K562 (cell line): Measurements from ENCODE around the gene LBHD1. TPM values are rescaled to one million over a fixed set of nuclear protein-coding genes. Genes with fewer than 3 reads are reported as not detected.

Experiments
- BACH1 ChIP-seq: fragments of 200-800 bp; sonication (Bioruptor generic); IDR thresholded peaks from 2 replicates; pipeline ENCODE4 v1.6.1; 2016; ENCODE audit warnings: missing genetic modification characterization, missing compliant biosample characterization
- CAMTA2 ChIP-seq: fragments of 250-450 bp; sonication (Bioruptor Pico); conservative IDR thresholded peaks from 2 replicates; pipeline ENCODE4 v1.5.1; 2022
- CHD1 ChIP-seq: fragments of 200-600 bp; sonication (generic); IDR thresholded peaks from one replicate; pipeline ENCODE4 v1.6.1; 2012; ENCODE audit warnings: mild to moderate bottlenecking, moderate library complexity, low read length, inconsistent platforms
- ELF1 ChIP-seq: fragments of 200-800 bp; sonication (Bioruptor generic); IDR thresholded peaks from 2 replicates; pipeline ENCODE4 v1.6.1; 2016; ENCODE audit warnings: missing genetic modification characterization, missing compliant biosample characterization
- HNRNPL ChIP-seq: fragments of 200-400 bp; formaldehyde crosslinking; IDR thresholded peaks from 2 replicates; pipeline ENCODE4 v1.6.1; 2017; ENCODE audit warnings: low read depth, mild to moderate bottlenecking, low read length
- KDM4B ChIP-seq, 2 experiments: fragments of 450-650 bp in 1 of 2; sonication (generic) in 1 of 2; IDR thresholded peaks; 2 replicates each; pipeline ENCODE4 v1.6.1; 2016 to 2017; ENCODE audit warnings: borderline replicate concordance in 2 of 2, antibody characterized with exemption in 1 of 2, low read depth in 1 of 2, mild to moderate bottlenecking in 1 of 2
- L3MBTL2 ChIP-seq: fragments of 450-650 bp; IDR thresholded peaks from 2 replicates; pipeline ENCODE4 v1.6.1; 2016; ENCODE audit warnings: mild to moderate bottlenecking, moderate library complexity
- MEF2D ChIP-seq: conservative IDR thresholded peaks from 2 replicates; pipeline ENCODE4 v1.6.1; 2016; ENCODE audit warnings: low read depth, missing genetic modification characterization, missing compliant biosample characterization
- NRF1 ChIP-seq, 2 experiments: fragments of 450-650 bp; IDR thresholded peaks in 1 of 2; conservative IDR thresholded peaks in 1 of 2; 2 replicates each; pipeline ENCODE4 v1.6.1; 2014; ENCODE audit warnings: mild to moderate bottlenecking in 2 of 2
- PHB2 ChIP-seq: fragments of 450-650 bp; IDR thresholded peaks from 2 replicates; pipeline ENCODE4 v1.6.1; 2017; ENCODE audit warnings: low read depth
- PYGO2 ChIP-seq: fragments of 450-650 bp; IDR thresholded peaks from 2 replicates; pipeline ENCODE4 v1.6.1; 2016; ENCODE audit warnings: mild to moderate bottlenecking, missing genetic modification characterization, moderate library complexity, missing compliant biosample characterization
- SIN3A ChIP-seq, 2 experiments: fragments of 150-350 bp in 1 of 2; IDR thresholded peaks; 2 replicates each; pipeline ENCODE4 v1.6.1; 2011 to 2016; ENCODE audit warnings: borderline replicate concordance in 2 of 2, low read depth in 2 of 2, low read length in 2 of 2, mild to moderate bottlenecking in 2 of 2, moderate library complexity in 2 of 2; ENCODE audit not compliant: control insufficient read depth in 1 of 2
- WHSC1 ChIP-seq: IDR thresholded peaks from one replicate; pipeline ENCODE4 v1.6.1; 2012; ENCODE audit warnings: low read length, control low read depth, inconsistent platforms
- polyA plus RNA-seq, 8 experiments: library from polyadenylated mRNA; depleted of rRNA in 4 of 8; stranded (reverse) in 5 of 8; unstranded in 3 of 8; fragments of >200 nt; fragmentation: Nextera tagmentation in 2 of 8; fragmentation: Illumina TruSeq in 1 of 8; extraction: Ambion mirVana in 2 of 8; extraction: Trizol in 1 of 8; gene quantifications; 2 replicates each; pipeline versions ENCODE4 v1.2.1 to v1.2.3, GENCODE V29; 2011 to 2014; ENCODE audit warnings: inconsistent platforms in 1 of 8, missing spikeins in 1 of 8
- total RNA-seq, 7 experiments: library from RNA; depleted of rRNA in 6 of 7; stranded (reverse); fragments of >200 nt in 6 of 7; fragmentation: Illumina TruSeq in 2 of 7; extraction: Trizol in 2 of 7; gene quantifications; 2 replicates each; pipeline versions ENCODE4 v1.2.1 to v1.2.3, GENCODE V29; 2011 to 2021; ENCODE audit warnings: low replicate concordance in 1 of 7
- TF ChIP-seq, protein P1 (sequence below): sonication (generic); formaldehyde crosslinking; IDR thresholded peaks from 2 replicates; pipeline ENCODE4 v1.8.0; 2022; ENCODE audit warnings: mild to moderate bottlenecking, low read depth, missing genetic modification reagents
- TF ChIP-seq, protein P2 (sequence below): fragments of 450-650 bp; formaldehyde crosslinking; IDR thresholded peaks from 2 replicates; pipeline ENCODE4 v1.4.0; 2022; ENCODE audit warnings: missing genetic modification characterization
- TF ChIP-seq, protein P3 (sequence below): IDR thresholded peaks from 3 replicates; pipeline ENCODE4 v1.6.1; 2011; ENCODE audit warnings: borderline replicate concordance, mild to moderate bottlenecking, moderate library complexity; ENCODE audit not compliant: insufficient read length; ENCODE audit errors: extremely low read depth
- TF ChIP-seq, protein P4 (sequence below), 2 experiments: fragments of 450-650 bp in 1 of 2; sonication (generic) in 1 of 2; formaldehyde crosslinking in 1 of 2; IDR thresholded peaks in 1 of 2; conservative IDR thresholded peaks in 1 of 2; 2 replicates each; pipeline versions ENCODE4 v1.6.1 to v1.8.1; 2016 to 2023; ENCODE audit warnings: mild to moderate bottlenecking in 2 of 2, moderate library complexity in 2 of 2, inconsistent platforms in 1 of 2, missing genetic modification reagents in 1 of 2
- TF ChIP-seq, protein P5 (sequence below): fragments of 250-450 bp; sonication (Bioruptor Pico); IDR thresholded peaks from 2 replicates; pipeline ENCODE4 v1.4.0; 2020

The LBHD1 gene
- total and polyA plus RNA-seq, 9 of the 15 experiments (the other 6 are each of a cell fraction or from before 2014, with no cell fraction given): 2.6 to 28.0 (median 12.5) TPM

DNA sequence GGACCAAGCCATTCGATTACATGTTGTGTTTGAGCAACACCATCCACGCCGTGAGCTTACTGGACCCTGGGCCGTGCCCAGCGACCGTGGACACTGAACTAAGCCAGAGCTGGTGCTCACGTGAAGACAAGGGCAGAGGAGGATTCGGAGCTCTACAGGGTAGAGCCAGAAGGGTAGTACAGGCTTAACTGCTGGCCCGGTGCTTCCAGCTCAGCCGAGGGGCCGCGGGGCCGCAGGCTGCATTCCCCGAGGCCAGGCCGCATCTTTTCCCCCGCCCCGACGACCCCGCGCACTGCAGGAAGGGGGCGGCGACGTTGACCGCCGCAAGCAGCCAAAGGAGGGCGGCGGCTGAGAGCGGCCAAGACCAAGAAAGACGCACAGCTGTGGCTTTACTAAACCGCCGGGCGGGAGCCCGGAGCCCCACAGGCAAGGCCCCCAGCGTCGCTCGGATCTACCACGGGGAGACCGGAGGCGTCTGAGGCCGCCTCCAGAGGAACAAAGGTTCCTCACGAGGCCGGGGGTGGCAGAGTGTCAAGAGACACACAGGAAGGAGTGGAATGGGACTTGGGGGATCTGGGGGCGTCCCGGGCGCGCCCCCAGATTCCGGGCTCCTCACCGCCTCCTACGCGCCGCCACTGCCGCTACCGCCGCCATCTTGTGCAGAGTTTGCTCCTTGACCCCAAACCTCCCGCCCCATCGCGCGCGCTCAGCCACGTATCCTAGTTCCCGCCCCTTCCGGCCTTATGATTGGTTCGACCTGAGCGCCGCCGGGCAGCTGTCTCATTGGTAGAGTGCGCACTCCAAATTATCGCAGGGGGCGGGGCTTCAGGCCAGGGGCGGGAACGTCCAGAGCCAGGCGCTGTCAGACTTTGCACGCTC is 25.9 kb downstream of the LBHD1 start, which contains the start of gene GANAB (continued):
- TF ChIP-seq, protein P1, sequence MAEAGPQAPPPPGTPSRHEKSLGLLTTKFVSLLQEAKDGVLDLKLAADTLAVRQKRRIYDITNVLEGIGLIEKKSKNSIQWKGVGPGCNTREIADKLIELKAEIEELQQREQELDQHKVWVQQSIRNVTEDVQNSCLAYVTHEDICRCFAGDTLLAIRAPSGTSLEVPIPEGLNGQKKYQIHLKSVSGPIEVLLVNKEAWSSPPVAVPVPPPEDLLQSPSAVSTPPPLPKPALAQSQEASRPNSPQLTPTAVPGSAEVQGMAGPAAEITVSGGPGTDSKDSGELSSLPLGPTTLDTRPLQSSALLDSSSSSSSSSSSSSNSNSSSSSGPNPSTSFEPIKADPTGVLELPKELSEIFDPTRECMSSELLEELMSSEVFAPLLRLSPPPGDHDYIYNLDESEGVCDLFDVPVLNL (CRISPR knock-in tag): peak; percentile 59; the same call in 1 of the 2 replicates
- TF ChIP-seq WHSC1 (no peak), BACH1 (tag) (no peak), SIN3A (IDR thresholded peaks at IDR 0.05; ENCODE audit: borderline replicate concordance in 2 of 2, control insufficient read depth in 1 of 2, low read depth in 2 of 2, low read length in 2 of 2) (peak in 1 of 2 experiments; percentile 75; a peak in 1 of 4 replicates), NRF1 (conservative IDR thresholded peaks at IDR 0.05 in 1 of 2, IDR thresholded peaks at IDR 0.05 in 1 of 2) (peak; percentile 82 to 85), ELF1 (tag) (no peak), PHB2 (no peak), CHD1 (peak; percentile 97), KDM4B (IDR thresholded peaks at IDR 0.05; ENCODE audit: borderline replicate concordance in 2 of 2, low read depth in 1 of 2) (no peak), L3MBTL2 (peak; percentile 50; the same call in 1 of the 2 replicates), CAMTA2 (no peak), PYGO2 (tag) (no peak), HNRNPL (no peak), MEF2D (tag) (no peak; the same call in 1 of the 2 replicates)
- TF ChIP-seq, protein P2, sequence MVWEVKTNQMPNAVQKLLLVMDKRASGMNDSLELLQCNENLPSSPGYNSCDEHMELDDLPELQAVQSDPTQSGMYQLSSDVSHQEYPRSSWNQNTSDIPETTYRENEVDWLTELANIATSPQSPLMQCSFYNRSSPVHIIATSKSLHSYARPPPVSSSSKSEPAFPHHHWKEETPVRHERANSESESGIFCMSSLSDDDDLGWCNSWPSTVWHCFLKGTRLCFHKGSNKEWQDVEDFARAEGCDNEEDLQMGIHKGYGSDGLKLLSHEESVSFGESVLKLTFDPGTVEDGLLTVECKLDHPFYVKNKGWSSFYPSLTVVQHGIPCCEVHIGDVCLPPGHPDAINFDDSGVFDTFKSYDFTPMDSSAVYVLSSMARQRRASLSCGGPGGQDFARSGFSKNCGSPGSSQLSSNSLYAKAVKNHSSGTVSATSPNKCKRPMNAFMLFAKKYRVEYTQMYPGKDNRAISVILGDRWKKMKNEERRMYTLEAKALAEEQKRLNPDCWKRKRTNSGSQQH (CRISPR knock-in tag): no peak
- TF ChIP-seq, protein P3, sequence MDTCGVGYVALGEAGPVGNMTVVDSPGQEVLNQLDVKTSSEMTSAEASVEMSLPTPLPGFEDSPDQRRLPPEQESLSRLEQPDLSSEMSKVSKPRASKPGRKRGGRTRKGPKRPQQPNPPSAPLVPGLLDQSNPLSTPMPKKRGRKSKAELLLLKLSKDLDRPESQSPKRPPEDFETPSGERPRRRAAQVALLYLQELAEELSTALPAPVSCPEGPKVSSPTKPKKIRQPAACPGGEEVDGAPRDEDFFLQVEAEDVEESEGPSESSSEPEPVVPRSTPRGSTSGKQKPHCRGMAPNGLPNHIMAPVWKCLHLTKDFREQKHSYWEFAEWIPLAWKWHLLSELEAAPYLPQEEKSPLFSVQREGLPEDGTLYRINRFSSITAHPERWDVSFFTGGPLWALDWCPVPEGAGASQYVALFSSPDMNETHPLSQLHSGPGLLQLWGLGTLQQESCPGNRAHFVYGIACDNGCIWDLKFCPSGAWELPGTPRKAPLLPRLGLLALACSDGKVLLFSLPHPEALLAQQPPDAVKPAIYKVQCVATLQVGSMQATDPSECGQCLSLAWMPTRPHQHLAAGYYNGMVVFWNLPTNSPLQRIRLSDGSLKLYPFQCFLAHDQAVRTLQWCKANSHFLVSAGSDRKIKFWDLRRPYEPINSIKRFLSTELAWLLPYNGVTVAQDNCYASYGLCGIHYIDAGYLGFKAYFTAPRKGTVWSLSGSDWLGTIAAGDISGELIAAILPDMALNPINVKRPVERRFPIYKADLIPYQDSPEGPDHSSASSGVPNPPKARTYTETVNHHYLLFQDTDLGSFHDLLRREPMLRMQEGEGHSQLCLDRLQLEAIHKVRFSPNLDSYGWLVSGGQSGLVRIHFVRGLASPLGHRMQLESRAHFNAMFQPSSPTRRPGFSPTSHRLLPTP: no peak
- TF ChIP-seq, protein P4, sequence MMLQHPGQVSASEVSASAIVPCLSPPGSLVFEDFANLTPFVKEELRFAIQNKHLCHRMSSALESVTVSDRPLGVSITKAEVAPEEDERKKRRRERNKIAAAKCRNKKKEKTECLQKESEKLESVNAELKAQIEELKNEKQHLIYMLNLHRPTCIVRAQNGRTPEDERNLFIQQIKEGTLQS (IDR thresholded peaks at IDR 0.05): no peak
- TF ChIP-seq, protein P4 (CRISPR knock-in tag; conservative IDR thresholded peaks at IDR 0.05): 0 out of 2 replicates have a peak, but pooled peaks have one; percentile 39
- TF ChIP-seq, protein P5, sequence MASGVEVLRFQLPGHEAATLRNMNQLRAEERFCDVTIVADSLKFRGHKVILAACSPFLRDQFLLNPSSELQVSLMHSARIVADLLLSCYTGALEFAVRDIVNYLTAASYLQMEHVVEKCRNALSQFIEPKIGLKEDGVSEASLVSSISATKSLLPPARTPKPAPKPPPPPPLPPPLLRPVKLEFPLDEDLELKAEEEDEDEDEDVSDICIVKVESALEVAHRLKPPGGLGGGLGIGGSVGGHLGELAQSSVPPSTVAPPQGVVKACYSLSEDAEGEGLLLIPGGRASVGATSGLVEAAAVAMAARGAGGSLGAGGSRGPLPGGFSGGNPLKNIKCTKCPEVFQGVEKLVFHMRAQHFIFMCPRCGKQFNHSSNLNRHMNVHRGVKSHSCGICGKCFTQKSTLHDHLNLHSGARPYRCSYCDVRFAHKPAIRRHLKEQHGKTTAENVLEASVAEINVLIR (CRISPR knock-in tag): peak; percentile 64; the same call in 1 of the 2 replicates
